ENCODE measurements around the gene DTWD2. TPM values are rescaled to one million over a fixed set of nuclear protein-coding genes. Genes with fewer than 3 reads are reported as not detected.

DTWD2 gene
- total and polyA plus RNA-seq, 2 experiments from 2014 or later, result 4.1 to 15.4 TPM

- H3K4me3 ChIP-seq, result no peak overlapping the region
- H3K4me3 Mint-ChIP-seq, result no peak overlapping the region
- TF ChIP-seq NANOG (IDR thresholded peaks at IDR 0.05; ENCODE audit: borderline replicate concordance) (no peak), STAT1 (IDR thresholded peaks at IDR 0.05; ENCODE audit: unreplicated experiment) (no peak), CREB1 (CRISPR knock-in tag; IDR thresholded peaks at IDR 0.05; ENCODE audit: low read depth) (no peak), POLR2AphosphoS5 (IDR thresholded peaks at IDR 0.05; ENCODE audit: low read depth) (no peak), ZNF114 (CRISPR knock-in tag; IDR thresholded peaks at IDR 0.05) (no peak), ETS1 (IDR thresholded peaks at IDR 0.05) (no peak), EZH2phosphoT487 (IDR thresholded peaks at IDR 0.05; ENCODE audit: unreplicated experiment) (no peak), ZNF331 (CRISPR knock-in tag; IDR thresholded peaks at IDR 0.05; ENCODE audit: low read depth) (no peak), REST (IDR thresholded peaks at IDR 0.05; ENCODE audit: unreplicated experiment) (no peak), EZH2 (IDR thresholded peaks at IDR 0.05; ENCODE audit: low read depth, unreplicated experiment) (no peak)
- TF ChIP-seq, protein P1, sequence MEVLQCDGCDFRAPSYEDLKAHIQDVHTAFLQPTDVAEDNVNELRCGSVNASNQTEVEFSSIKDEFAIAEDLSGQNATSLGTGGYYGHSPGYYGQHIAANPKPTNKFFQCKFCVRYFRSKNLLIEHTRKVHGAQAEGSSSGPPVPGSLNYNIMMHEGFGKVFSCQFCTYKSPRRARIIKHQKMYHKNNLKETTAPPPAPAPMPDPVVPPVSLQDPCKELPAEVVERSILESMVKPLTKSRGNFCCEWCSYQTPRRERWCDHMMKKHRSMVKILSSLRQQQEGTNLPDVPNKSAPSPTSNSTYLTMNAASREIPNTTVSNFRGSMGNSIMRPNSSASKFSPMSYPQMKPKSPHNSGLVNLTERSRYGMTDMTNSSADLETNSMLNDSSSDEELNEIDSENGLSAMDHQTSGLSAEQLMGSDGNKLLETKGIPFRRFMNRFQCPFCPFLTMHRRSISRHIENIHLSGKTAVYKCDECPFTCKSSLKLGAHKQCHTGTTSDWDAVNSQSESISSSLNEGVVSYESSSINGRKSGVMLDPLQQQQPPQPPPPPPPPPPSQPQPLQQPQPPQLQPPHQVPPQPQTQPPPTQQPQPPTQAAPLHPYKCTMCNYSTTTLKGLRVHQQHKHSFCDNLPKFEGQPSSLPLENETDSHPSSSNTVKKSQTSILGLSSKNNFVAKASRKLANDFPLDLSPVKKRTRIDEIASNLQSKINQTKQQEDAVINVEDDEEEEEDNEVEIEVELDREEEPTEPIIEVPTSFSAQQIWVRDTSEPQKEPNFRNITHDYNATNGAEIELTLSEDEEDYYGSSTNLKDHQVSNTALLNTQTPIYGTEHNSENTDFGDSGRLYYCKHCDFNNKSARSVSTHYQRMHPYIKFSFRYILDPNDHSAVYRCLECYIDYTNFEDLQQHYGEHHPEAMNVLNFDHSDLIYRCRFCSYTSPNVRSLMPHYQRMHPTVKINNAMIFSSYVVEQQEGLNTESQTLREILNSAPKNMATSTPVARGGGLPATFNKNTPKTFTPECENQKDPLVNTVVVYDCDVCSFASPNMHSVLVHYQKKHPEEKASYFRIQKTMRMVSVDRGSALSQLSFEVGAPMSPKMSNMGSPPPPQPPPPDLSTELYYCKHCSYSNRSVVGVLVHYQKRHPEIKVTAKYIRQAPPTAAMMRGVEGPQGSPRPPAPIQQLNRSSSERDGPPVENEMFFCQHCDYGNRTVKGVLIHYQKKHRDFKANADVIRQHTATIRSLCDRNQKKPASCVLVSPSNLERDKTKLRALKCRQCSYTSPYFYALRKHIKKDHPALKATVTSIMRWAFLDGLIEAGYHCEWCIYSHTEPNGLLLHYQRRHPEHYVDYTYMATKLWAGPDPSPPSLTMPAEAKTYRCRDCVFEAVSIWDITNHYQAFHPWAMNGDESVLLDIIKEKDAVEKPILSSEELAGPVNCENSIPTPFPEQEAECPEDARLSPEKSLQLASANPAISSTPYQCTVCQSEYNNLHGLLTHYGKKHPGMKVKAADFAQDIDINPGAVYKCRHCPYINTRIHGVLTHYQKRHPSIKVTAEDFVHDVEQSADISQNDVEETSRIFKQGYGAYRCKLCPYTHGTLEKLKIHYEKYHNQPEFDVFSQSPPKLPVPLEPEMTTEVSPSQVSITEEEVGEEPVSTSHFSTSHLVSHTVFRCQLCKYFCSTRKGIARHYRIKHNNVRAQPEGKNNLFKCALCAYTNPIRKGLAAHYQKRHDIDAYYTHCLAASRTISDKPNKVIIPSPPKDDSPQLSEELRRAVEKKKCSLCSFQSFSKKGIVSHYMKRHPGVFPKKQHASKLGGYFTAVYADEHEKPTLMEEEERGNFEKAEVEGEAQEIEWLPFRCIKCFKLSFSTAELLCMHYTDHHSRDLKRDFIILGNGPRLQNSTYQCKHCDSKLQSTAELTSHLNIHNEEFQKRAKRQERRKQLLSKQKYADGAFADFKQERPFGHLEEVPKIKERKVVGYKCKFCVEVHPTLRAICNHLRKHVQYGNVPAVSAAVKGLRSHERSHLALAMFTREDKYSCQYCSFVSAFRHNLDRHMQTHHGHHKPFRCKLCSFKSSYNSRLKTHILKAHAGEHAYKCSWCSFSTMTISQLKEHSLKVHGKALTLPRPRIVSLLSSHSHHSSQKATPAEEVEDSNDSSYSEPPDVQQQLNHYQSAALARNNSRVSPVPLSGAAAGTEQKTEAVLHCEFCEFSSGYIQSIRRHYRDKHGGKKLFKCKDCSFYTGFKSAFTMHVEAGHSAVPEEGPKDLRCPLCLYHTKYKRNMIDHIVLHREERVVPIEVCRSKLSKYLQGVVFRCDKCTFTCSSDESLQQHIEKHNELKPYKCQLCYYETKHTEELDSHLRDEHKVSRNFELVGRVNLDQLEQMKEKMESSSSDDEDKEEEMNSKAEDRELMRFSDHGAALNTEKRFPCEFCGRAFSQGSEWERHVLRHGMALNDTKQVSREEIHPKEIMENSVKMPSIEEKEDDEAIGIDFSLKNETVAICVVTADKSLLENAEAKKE (CRISPR knock-in tag; IDR thresholded peaks at IDR 0.05), result no peak
- TF ChIP-seq, protein P2, sequence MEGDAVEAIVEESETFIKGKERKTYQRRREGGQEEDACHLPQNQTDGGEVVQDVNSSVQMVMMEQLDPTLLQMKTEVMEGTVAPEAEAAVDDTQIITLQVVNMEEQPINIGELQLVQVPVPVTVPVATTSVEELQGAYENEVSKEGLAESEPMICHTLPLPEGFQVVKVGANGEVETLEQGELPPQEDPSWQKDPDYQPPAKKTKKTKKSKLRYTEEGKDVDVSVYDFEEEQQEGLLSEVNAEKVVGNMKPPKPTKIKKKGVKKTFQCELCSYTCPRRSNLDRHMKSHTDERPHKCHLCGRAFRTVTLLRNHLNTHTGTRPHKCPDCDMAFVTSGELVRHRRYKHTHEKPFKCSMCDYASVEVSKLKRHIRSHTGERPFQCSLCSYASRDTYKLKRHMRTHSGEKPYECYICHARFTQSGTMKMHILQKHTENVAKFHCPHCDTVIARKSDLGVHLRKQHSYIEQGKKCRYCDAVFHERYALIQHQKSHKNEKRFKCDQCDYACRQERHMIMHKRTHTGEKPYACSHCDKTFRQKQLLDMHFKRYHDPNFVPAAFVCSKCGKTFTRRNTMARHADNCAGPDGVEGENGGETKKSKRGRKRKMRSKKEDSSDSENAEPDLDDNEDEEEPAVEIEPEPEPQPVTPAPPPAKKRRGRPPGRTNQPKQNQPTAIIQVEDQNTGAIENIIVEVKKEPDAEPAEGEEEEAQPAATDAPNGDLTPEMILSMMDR (conservative IDR thresholded peaks at IDR 0.05; ENCODE audit: low read depth in 2 of 2), result no peak
Measured at GRCh38 chr5:118989816-118990215, 1.5 kb upstream of the DTWD2 start.

More at GRCh38 chr5:118989816-118990215, 1.5 kb upstream of the DTWD2 start:
- H3K27me3 Mint-ChIP-seq (ENCODE audit: insufficient read depth, low read depth, poor library complexity), result peaks cover 6% of the 10 kb centered on the region
- H3K27ac ChIP-seq (ENCODE audit: low read depth), result no peak overlapping the region
- H3K36me3 ChIP-seq (ENCODE audit: insufficient read depth), result no peaks in the 10 kb centered on the region
- no peak overlapping the region for H2AFZ ChIP-seq
- H3K79me2 ChIP-seq (replicated peaks; ENCODE audit: insufficient read depth), result no peaks in the 10 kb centered on the region
- H3K4me2 ChIP-seq, result no peak overlapping the region
- no peak for ATAC-seq
- H3K4me1 ChIP-seq (ENCODE audit: insufficient read depth), result peaks cover 8% of the 10 kb centered on the region; the same call in 1 of the 2 replicates
- H4K20me1 ChIP-seq (replicated peaks; ENCODE audit: insufficient read depth), result no peaks in the 10 kb centered on the region
- H3K4me1 Mint-ChIP-seq, result peaks cover 13% of the 10 kb centered on the region
- H3K27ac Mint-ChIP-seq, result no peak overlapping the region
- H3K9me3 Mint-ChIP-seq, result peaks cover 18% of the 10 kb centered on the region
- DNase-seq (ENCODE audit: low spot score), result no peak
- H3K27me3 ChIP-seq (ENCODE audit: insufficient read depth), result no peaks in the 10 kb centered on the region
- no peaks in the 10 kb centered on the region for H3F3A ChIP-seq (replicated peaks; ENCODE audit: low read depth)
- H3K36me3 Mint-ChIP-seq (ENCODE audit: low read depth), result peaks cover 6% of the 10 kb centered on the region
- no peaks in the 10 kb centered on the region for H3K9me2 ChIP-seq (ENCODE audit: insufficient read depth)
